Activated T-cell treated with anti-CD3 and anti-CD28 coated beads for 4 hours (primary cell): Measurements from ENCODE around the gene DVL3.

Source experiments
- DNase-seq: peaks from one replicate; pipeline ENCODE4 v3.0.0-alpha.2; 2020

The DVL3 gene

GRCh38 chr3:184177767-184178306, 22.7 kb downstream of the DVL3 start:
- no peak for DNase-seq

DNA sequence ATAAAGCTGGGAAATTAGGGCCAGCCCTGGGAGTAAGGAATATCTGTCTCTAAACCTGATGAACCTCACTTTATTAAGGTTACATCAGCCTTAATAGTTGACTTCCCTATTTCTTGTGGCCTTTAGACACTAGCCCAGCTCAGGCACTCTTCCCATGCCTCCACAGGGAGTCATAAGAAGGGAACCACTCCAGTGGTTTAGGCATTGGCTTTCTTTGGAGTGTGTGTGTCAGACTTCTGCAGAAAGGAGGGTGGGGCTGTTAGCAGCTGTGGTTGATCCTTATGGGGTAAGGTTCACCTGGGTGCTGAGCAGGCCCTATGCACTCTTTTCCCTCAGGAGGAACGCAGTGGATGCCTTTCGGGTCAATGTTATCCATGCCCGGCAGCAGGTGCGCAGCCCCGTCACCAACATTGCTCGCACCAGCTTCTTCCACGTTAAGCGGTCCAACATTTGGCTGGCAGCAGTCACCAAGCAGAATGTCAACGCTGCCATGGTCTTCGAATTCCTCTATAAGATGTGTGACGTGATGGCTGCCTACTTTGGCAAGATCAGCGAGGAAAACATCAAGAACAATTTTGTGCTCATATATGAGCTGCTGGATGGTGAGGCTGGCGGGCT, 23.5 kb downstream of the DVL3 start:
- no peak for DNase-seq

GRCh38 chr3:184180165-184180564, 25.0 kb downstream of the DVL3 start:
- no peak for DNase-seq

DNA sequence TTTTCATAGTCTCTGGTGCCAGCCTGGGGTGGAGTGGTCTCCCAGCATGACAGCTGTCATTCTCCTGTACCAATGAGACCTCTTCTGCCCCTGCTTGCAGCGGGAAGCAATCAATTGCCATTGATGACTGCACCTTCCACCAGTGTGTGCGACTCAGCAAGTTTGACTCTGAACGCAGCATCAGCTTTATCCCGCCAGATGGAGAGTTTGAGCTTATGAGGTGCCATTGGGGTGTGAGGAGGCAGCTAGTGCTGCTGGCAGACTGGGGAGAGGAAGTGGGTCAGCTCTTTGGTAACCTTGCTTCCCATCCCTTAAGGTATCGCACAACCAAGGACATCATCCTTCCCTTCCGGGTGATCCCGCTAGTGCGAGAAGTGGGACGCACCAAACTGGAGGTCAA, 26.4 kb downstream of the DVL3 start:
- DNase-seq: no peak

DNA sequence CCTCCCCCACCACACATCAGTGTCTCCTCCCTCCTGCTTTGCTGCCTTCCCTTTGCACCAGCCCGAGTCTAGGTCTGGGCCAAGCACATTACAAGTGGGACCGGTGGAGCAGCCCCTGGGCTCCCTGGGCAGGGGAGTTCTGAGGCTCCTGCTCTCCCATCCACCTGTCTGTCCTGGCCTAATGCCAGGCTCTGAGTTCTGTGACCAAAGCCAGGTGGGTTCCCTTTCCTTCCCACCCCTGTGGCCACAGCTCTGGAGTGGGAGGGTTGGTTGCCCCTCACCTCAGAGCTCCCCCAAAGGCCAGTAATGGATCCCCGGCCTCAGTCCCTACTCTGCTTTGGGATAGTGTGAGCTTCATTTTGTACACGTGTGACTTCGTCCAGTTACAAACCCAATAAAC, 28.5 kb downstream of the DVL3 start:
- DNase-seq: no peak

DNA sequence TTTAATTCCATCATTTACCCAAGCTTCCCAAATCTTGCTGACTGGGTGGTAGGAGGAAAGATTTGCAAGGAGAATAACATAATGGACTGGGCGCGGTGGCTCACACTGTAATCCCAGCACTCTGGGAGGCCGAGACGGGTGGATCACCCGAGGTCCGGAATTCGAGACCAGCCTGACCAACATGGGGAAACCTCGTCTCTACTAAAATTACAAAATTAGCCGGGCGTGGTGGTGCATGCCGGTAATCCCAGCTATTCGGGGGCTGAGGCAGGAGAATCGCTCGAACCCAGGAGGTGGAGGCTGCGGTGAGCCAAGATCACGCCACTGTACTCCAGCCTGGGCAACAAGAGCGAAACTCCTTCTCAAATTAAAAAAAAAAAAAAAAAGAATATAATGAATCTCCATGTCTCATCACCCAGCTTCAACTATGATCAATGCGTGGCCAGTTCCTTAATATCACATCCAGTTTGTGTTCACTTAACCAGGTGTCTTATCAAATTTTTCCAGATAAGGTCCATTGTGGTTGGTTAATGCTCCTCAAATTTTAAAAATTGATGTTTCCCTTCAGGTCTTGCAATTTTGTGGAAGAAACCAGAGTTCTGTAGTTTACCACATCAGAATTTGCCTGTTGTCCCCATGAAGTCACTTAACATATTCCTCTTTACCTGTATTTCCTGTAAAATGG, 29.5 kb downstream of the DVL3 start:
- DNase-seq: no peak

GRCh38 chr3:184185461-184186183, 30.4 kb downstream of the DVL3 start:
- peak; percentile 97 for DNase-seq

DNA sequence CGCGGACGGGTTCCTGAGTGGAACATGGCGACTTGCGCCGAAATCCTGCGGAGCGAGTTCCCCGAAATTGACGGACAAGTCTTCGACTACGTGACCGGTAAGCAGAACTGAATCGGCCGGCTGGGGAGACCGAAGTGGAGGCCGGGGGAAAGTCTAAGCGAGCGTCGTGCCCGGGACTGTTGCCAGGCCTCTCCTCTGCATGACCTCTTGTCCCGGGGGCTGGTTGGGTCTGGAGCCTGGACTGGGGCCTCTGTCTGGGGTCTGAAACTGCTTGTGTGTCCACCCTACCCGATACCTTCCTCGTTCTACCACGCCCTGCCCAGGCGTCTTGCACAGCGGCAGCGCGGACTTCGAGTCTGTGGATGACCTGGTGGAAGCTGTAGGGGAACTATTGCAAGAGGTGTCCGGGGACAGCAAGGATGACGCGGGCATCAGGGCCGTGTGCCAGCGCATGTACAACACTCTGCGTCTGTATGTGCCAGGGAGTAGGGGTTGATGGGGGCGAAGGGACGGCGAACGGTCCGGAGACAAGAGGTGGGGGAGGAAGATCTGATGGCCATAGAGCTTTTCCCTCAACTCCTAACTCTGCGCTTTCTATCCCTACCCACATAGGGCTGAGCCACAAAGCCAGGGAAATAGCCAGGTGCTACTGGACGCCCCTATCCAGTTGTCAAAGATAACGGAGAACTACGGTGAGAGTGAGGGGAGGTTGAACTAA, 31.2 kb downstream of the DVL3 start, which contains the start of gene ABCF3:
Gene ABCF3, plus strand, starts transcription at position 16 of the 718 bp plus-strand sequence. Its CDS starts 9 bp downstream, at position 25.
- no peak for DNase-seq

DNA sequence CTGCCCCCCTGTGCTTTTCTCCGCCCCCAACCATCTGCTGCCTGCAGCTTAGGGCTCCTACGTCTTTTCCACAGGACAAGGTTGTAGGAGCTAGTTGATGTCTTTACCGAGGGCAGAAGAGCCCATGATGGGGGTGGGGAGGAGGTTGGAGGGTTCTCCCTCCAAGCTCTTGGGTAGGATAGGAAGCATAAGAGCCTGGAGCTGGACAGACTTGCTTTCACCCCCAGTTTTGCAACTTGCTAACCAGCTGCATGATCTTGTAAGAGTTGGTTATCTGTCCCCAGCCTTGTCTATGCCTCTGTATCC, 31.7 kb downstream of the DVL3 start:
- no peak for DNase-seq

DNA sequence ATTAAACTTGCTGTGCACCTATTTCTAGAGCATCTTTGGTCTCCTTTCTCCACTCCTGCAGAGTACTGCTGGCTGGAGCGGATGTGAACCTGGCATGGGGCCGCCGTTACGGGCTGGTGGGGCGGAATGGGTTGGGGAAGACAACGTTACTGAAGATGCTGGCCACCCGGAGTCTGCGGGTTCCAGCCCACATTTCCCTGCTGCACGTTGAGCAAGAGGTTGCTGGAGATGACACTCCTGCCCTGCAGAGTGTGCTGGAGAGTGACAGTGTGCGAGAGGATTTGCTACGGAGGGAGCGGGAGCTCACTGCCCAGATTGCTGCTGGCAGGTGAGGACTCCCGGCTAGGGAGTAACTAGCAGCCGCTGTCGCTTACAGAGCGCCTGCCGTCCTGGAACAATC, 32.9 kb downstream of the DVL3 start:
- DNase-seq: no peak

DNA sequence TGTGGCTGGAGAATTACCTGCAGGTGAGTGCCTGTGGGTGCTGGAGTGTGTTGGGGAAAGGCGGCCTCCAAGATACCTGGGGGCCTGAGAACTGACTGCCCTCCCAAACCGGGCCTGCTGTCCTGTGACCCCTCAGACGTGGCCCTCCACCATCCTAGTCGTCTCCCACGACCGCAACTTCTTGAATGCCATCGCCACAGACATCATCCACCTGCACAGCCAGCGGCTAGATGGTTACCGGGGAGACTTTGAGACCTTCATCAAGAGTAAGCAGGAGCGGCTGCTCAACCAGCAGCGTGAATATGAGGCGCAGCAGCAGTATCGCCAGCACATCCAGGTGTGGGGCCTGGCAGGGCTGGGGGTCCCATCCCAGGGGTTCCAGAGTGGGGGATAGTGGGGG, 34.2 kb downstream of the DVL3 start:
- DNase-seq: no peak

DNA sequence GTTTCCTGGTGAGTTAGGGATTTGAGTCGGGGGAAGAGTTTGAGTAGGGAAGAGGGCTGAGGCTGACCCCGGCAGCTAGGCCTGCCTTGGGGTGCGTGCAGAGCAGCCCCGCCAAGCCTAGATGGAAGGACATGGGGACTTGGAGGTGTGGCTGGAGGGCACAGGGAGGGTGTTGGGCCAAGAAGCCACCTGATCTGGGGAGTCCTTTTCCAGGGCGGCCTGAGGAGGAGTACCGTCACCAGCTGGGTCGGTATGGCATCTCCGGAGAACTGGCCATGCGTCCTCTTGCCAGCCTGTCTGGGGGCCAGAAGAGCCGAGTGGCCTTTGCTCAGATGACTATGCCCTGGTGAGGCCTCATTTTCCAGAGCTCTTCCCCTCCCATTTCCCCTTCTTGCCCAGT, 37.7 kb downstream of the DVL3 start:
- no peak for DNase-seq

GRCh38 chr3:184193991-184194539, 38.9 kb downstream of the DVL3 start:
- DNase-seq: no peak

DNA sequence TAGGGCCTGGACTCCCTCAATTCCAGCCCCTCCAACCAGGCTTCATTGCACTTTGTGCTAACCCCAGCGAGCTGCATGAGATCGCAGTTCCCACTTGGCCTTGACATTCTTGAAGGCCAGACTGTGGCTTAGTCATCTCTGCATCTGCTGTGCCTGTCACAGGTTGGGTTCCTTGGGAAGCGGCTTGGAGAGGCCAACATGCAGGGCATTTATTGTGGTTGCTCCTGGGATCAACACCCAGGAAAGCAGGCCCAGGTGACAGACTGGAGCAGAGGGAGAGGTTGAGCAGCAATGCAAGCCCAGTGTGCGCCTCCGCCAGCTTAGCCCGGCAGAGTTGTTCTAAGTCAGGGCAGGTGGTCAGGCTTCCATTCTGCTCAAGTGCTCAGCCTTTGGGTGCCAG, 41.4 kb downstream of the DVL3 start:
- DNase-seq: no peak

GRCh38 chr3:184198509-184198908, 43.3 kb downstream of the DVL3 start:
- no peak for DNase-seq

GRCh38 chr3:184200825-184201224, 45.6 kb downstream of the DVL3 start:
- no peak for DNase-seq

DNA sequence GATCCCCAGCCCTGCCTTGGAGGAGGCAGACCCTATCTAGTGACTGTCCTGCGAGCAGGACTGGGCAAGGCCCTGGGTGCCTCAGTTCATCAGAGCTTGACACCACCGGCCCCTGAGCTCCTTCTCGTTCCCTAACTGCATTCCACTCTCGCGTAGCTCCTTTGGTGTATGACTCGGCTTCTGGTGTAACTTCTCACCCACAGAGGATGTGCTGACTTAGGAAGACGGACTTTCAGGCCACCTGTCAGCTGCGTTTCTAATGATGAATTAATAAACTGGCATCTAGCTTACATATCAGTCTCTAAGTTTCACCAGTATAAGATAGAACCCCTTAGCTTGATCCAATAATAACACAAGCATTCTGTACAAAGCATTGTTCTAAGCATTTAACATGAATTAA, 48.3 kb downstream of the DVL3 start:
- DNase-seq: no peak

DNA sequence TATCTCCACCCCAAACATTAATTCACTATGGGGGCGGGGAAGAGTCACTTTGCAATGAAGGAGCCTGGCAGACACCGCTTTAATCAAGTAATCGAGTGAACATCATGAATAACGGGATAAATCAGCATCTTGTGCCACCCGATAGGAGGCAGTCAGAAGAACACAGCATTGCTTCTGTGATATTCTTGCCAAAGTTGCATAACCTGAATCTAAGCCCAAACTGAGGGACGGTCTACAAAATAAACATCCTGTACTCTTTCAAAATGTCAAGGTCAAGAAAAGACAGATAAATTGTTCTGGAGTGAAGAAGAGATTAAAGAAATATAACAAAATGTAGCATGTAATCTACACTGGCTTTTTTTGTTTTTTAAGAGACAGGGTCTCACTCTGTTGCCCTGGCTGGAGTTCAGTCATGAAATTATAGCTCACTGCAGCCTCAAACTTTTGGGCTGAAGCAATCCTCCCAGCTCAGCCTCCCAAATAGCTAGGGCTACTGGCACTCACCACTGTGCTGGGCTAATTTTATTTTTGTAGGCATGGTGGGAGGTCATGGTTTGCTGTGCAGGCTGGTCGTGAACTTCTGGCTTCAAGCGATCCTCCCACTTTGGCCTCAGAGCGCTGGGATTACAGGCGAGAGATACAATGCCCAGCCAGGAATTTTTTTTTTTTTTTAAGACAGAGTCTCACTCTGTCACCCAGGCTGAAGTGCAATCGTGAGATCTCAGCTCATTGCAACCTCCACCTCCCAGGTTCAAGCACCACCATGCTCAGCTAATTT, 54.2 kb downstream of the DVL3 start:
- no peak for DNase-seq

DNA sequence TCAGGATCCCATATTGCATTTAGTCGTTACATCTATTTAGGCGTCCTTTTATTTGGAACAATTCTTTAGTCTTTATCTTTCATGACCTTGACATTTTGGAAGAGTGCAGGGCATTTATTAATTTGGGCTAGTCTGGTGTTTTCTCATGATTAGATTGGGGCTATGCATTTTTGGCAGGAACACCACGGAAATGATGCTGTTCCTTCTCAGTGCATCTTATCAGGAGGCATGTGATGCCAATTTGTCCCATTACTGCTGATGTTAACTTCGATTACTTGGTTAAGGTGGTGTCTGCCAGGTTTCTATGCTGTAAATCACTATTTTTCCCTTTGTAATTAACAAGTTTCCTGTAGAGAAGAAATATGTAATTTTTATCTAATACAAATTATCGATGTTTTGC, 56.1 kb downstream of the DVL3 start:
- DNase-seq: no peak

DNA sequence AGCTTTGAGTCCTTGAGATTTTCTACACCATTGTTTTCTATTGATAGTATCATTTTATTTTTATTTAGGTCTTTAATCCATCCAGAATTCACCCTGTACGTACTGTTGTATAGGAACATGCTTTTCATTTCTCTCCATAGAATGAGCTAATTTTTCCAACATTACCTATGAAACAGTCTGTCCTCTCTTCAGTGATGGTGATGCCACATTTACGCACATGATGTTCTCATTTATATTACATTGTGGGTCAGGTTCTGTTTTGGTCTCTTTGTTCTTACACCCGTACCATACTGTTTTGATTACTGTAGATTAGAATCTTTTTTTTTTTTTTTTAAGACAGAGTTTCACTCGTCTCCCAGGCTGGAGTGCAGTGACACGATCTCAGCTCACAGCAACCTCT, 56.5 kb downstream of the DVL3 start:
- no peak for DNase-seq

DNA sequence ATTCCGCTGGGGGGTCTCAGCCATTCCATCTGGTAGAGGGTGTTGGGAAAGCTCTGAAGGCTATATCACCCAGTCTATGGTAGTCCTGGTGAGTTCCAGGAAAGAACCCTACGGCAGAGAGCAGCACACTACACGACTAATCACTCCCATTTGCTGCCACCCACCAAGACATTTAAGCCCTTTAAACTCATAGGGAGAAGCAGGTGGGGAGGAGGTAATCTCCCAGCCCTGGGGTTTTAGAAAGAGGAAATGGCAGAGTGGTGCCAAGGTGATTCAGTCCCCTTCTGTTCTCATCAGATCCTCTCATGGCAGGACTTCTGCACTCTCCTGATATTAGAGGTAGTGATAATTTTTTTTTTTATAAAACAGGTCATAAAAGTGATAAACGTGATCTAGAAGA, 63.6 kb downstream of the DVL3 start:
- no peak for DNase-seq

GRCh38 chr3:184222521-184222920, 67.3 kb downstream of the DVL3 start:
- DNase-seq: no peak
